GM10847 (cell line): ENCODE results near the gene CD7.

ENCODE experiments used
- POLR2A ChIP-seq: IDR thresholded peaks from 2 replicates; pipeline ENCODE4 v1.6.1; 2011; ENCODE audit not compliant: insufficient read length; ENCODE audit errors: extremely low read depth

CD7 gene

DNA sequence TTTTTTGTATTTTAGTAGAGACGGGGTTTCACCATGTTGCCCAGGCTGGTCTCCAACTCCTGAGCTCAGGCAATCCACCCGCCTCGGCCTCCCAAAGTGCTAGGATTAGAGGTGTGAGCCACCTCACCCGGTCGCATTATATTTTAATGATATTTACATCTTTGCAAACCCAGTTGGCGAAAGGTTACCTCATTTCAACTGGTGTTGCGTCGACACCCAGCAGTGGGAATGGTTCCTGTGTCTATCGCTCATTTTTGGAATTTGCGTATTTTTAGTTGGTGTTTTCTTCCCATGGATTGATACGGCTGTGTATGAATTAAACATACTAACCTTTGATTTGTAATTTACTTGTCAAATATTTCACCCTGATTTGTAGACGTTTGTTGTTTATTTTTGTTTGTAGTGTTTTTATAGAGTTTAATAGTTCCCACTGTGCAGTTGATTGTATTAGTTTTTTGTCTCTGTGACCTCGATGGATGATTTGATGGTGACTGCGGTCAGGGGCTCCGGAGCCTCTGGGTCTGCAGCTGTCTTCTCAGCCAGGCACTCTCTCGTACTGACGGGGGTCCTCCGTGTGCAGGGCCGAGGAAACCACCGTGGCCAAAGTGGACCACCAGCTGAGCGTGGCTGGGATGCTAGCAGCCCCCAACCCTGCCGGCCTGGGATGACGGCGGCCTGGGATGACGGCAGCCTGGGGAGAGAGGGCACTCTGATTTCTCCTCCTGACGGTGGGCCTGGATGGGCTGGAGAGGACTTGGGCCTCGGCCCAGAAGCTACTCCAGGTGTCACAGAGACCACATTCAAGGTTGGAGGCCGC, 4.0 kb downstream of the CD7 start:
- no peak for TF ChIP-seq POLR2A

DNA sequence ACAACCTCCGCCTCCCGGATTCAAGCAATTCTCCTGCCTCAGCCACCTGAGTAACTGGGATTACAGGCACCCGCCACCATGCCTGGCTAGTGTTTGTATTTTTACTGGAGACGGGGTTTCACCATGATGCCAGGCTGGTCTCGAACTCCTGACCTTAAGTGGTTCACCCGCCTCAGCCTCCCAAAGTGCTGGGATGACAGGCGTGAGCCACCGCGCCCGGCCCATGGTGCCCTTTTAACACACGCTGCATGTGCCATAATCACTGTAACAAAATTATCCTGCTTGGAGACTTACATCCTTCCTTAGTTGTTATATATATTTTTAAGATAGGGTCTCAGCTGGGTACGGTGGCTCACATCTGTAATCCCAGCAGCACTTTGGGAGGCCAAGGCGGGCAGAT, 5.4 kb downstream of the CD7 start:
- TF ChIP-seq POLR2A, result no peak

GRCh38 chr17:82310877-82311276, 6.5 kb downstream of the CD7 start:
- TF ChIP-seq POLR2A, result no peak

- no peak for TF ChIP-seq POLR2A
Observed at GRCh38 chr17:82309656-82310570, 7.5 kb downstream of the CD7 start.

- TF ChIP-seq POLR2A, result no peak
Observed at GRCh38 chr17:82305727-82306300, 11.6 kb downstream of the CD7 start.

DNA sequence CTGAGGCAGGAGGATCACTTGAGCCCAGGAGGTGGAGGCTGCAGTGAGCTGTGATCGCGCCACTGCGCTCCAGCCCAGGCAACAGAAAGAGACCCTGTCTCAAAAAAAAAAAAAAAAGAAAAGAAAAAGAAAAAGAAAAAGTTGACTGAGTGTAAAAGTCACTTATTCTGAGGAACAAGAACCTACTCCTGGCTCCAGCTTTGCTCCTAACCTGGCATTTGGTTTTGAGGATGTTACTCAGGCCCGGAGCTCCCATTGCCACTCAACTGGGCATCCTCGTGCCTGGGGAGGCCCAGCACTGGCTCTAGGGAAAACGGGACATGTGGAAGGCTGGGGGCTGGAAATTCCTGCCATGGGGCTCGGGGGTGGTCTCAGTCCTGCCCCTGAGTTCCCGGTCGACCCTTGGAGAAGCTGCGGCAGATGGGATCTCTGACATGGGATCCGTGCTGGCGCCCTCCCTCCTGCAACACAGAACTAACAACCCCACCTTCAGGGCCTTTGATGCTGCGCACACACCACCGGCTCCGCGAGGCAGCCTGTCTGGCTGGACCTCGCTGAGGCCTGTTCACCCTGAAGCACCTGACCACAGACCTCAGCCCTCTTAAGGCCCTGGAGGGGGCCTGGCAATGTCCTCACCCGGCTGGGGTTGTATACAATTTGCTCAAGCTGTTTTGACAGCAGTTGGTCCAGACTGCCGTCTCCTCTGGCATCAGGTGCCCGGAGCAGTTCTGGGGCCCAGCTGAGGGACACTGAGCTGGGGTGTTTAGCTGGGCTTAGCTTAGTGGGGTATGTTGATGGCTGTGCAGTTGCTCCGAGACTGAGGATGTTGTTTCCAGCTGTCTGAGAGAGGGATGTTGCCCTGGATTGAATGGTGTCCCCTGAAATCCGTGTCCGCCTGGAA, 12.3 kb downstream of the CD7 start:
- no peak for TF ChIP-seq POLR2A

DNA sequence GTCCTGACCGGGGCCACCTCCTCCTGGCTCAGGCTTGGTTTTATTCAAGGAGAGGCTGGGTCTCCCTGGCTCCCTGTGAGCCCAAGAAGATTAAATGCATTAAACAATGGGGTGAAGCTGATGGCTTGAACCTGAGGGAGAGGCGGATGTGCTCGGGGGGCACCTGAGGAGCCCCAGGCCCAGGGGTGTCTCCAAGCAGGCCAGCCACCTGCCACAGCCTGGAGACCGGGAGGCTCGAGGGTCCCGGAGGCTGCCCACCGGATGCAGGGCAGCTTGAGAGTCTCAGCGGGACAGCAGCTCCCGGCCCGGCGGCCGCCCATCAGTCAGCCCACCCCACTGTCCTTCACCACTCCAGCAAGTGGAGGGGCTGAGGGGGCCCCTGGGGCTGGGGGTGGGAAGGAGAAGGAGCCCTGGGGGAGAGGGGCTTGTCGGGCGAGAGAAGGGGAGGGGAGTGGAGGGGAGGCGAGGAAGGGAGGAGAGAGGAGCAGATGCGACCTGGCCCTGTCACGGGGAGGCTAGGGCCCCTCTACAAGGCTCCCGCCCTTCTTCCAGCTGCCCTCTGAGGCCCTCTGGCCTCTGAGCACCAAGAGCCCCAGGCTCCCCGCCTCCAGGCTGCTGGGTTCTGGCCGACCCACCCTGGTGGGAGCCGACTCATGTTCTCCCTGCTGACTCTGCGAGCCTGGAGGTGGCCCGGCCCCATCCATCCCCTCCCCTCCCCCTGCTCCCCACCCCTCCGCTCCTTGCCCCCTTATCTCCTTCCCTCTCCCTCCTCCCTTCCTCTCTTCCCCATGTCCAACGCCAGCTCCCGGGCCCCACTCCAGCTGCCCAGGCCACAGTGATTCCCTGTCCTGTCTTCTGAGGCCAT, 13.2 kb downstream of the CD7 start:
- no peak for TF ChIP-seq POLR2A

- TF ChIP-seq POLR2A, result no peak
Observed at GRCh38 chr17:82302991-82303943, 14.1 kb downstream of the CD7 start.

- no peak for TF ChIP-seq POLR2A
Observed at GRCh38 chr17:82302568-82302963, 14.8 kb downstream of the CD7 start.

- TF ChIP-seq POLR2A, result no peak
Observed at GRCh38 chr17:82301916-82302567, 15.4 kb downstream of the CD7 start.

GRCh38 chr17:82301300-82301915, 16.0 kb downstream of the CD7 start:
- no peak for TF ChIP-seq POLR2A

- TF ChIP-seq POLR2A, result no peak
Observed at GRCh38 chr17:82300707-82301270, 16.6 kb downstream of the CD7 start.

DNA sequence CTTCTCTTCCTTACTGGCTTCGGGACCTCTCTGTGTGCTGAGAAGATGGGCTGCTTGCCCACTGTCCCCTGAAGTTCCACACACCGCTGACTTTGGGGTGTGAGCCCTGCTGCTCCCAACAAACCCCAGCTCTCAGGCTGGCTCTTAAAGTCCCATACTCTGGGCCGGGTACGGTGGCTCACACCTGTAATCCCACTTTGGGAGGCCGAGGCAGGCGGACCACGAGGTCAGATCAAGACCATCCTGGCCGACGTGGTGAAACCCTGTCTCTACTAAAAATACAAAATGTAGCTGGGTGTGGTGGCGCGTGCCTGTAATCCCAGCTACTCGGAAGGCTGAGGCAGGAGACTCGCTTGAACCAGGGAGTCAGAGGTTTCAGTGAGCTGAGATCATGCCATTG, 17.2 kb downstream of the CD7 start:
- TF ChIP-seq POLR2A, result no peak
